HG02938 (cell line): ENCODE results near the gene STARD9.
"Not testable (repeated sequence)": the region's sequence is repeated elsewhere in the genome, so short reads cannot be mapped to it uniquely, and the experiment has no call there.

Source experiments
- ATAC-seq: cut with Tn5 transposase; IDR thresholded peaks from one replicate; pipeline ENCODE4 v1.9.1; 2021; ENCODE audit warnings: mild to moderate bottlenecking, moderate library complexity; ENCODE audit not compliant: unreplicated experiment

The STARD9 gene

DNA sequence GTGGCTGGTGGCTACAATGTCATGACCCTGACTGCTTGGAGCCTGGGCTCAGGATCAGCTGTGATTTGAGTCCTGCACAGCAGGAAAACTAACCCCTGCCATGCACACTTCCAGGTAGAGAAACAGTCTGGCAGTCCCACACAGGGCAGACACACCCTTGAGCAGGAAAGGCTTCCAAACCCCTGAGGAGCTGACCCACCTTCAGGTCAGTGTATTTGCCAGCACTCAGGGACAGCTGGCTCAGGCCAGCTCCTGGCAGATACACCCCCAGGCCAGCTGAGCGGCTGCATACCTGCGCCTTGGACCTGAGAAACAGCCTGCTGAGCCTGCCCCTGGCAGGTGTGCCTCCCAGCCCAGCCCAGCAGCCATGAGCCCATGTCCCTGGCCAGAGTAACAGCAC is 183.7 kb downstream of the STARD9 start:
- ATAC-seq = no peak

DNA sequence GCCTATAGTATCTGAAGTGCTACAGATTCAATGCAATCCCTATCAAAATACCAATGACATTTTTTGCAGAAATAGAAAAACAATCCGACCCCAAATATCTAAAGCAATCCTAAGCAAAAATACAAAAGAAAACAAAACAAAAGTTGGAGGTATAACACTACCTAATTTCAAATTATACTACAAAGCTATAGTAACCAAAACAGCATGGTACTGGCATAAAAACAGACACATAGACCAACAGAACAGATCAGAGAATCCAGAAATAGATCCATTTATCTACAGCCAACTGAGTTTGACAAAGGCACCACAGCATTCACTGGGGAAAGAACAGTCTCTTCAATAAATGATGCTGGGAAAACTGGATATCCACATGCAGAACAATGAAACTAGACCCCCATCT is 185.4 kb downstream of the STARD9 start:
- no peak for ATAC-seq

DNA sequence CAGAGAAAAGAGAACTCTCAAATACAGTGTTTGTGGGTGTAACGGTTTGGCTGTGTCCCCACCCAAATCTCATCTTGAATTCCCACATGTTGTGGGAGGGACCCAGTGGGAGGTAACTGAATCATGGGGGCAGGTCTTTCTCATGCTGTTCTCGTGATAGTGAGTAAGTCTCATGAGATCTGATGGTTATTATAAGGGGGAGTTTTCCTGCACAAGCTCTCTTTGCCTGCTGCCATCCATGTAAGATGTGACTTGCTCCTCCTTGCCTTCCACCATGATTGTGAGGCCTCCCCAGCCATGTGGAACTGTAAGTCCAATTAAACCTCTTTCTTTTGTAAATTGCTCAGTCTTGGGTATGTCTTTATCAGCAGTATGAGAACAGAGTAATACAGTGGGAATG is 186.4 kb downstream of the STARD9 start:
- ATAC-seq = not testable (repeated sequence)

DNA sequence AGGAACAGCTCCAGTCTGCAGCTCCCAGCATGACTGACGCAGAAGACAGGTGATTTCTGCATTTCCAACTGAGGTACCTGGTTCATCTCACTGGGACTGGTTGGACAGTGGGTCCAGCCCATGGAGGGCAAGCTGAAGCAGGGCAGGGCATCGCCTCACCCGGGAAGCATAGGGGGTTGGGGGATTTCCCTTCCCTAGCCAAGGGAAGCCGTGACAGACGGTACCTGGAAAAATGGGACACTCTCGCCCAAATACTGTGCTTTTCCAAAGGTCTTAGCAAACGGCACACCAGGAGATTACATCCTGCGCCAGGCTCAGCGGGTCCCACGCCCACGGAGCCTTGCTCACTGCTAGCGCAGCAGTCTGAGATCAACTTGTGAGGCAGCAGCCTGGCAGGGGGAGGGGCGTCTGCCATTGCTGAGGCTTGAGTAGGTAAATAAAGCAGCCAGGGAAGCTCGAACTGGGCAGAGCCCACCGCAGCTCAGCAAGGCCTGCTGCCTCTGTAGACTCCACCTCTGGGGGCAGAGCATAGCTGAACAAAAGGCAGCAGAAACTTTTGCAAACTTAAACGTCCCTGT is 188.8 kb downstream of the STARD9 start:
- not testable (repeated sequence) for ATAC-seq

DNA sequence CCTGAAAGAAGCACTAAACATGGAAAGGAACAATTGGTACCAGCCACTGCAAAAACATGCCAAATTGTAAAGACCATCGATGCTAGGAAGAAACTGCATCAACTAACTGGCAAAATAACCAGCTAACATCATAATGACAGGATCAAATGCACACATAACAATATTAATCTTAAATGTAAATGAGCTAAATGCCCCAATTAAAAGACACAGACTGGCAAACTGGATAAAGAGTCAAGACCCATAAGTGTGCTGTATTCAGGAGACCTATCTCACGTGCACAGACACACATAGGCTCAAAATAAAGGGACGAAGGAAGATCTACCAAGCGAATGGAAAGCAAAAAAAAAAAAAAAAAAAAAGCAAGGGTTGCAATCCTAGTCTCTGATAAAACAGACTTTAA is 190.7 kb downstream of the STARD9 start:
- ATAC-seq = not testable (repeated sequence)
